DOHH2 (cell line): ENCODE measurements around the gene VAV2.

Experiments used
- EZH2phosphoT487 ChIP-seq: fragments of 200-600 bp; sonication (generic); IDR thresholded peaks from 2 replicates; pipeline ENCODE4 v1.6.1; 2017; ENCODE audit warnings: borderline replicate concordance, mild to moderate bottlenecking, antibody characterized with exemption, low read length, moderate library complexity, mixed read lengths
- TF ChIP-seq, protein P1 (sequence below): fragments of 200-600 bp; sonication (generic); IDR thresholded peaks from one replicate; pipeline ENCODE4 v1.5.1; 2014; ENCODE audit warnings: antibody characterized with exemption, mild to moderate bottlenecking, low read depth, low read length; ENCODE audit not compliant: poor library complexity, severe bottlenecking

DNA sequence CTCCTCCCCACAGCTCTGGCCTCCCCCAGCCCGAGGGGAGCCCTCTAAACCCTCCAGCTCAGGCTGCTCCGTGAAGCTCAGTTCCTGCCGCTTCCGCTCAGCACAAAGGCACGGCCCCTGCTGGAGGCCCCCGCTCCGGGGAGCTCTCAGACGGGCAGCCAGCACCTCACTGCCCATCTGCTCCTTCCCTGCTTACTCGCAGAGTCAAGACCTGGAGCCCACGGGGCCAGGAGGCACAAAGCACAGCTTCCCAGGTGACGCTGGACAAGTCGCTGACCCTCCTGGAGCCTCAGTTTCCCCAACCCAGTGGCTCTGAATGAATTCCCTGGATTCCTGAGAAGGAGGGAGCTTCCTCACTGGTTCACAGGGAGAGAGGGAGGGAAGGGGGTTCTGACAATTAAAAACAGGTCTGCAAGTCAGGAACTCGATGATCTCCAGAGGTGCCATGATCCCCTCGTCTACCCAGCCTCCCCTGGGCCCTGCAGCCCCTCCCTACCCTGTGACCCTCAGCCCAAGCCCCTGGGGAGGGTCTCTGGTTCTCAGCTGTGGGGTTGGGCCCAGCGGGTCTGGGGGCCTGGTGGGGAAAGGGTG is 36.2 kb downstream of the VAV2 start:
- TF ChIP-seq, protein P1, sequence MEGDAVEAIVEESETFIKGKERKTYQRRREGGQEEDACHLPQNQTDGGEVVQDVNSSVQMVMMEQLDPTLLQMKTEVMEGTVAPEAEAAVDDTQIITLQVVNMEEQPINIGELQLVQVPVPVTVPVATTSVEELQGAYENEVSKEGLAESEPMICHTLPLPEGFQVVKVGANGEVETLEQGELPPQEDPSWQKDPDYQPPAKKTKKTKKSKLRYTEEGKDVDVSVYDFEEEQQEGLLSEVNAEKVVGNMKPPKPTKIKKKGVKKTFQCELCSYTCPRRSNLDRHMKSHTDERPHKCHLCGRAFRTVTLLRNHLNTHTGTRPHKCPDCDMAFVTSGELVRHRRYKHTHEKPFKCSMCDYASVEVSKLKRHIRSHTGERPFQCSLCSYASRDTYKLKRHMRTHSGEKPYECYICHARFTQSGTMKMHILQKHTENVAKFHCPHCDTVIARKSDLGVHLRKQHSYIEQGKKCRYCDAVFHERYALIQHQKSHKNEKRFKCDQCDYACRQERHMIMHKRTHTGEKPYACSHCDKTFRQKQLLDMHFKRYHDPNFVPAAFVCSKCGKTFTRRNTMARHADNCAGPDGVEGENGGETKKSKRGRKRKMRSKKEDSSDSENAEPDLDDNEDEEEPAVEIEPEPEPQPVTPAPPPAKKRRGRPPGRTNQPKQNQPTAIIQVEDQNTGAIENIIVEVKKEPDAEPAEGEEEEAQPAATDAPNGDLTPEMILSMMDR = no peak
- no peak for TF ChIP-seq EZH2phosphoT487
